HepG2 (cell line): Measurements from ENCODE around the gene ARHGEF40. TPM values are rescaled to one million over a fixed set of nuclear protein-coding genes. Genes with fewer than 3 reads are reported as not detected.

ENCODE experiments used
- ARNTL ChIP-seq: sonication (generic); formaldehyde crosslinking; IDR thresholded peaks from 2 replicates; pipeline ENCODE4 v1.4.0; 2020; ENCODE audit warnings: mild to moderate bottlenecking, missing genetic modification reagents
- DZIP1 ChIP-seq: sonication (generic); formaldehyde crosslinking; IDR thresholded peaks from 2 replicates; pipeline ENCODE4 v1.5.0; 2020; ENCODE audit warnings: mild to moderate bottlenecking, missing genetic modification reagents
- FOXK1 ChIP-seq: sonication (generic); formaldehyde crosslinking; IDR thresholded peaks from 2 replicates; pipeline ENCODE4 v1.4.0; 2020; ENCODE audit warnings: low read depth, missing genetic modification reagents, borderline replicate concordance
- GZF1 ChIP-seq: sonication (generic); formaldehyde crosslinking; IDR thresholded peaks from 2 replicates; pipeline ENCODE4 v1.5.1; 2020; ENCODE audit warnings: mild to moderate bottlenecking, missing genetic modification reagents
- HOXA3 ChIP-seq: sonication (generic); formaldehyde crosslinking; IDR thresholded peaks from 2 replicates; pipeline ENCODE4 v1.5.0; 2020; ENCODE audit warnings: missing genetic modification reagents
- KLF11 ChIP-seq: IDR thresholded peaks from 2 replicates; pipeline ENCODE4 v1.6.1; 2016; ENCODE audit warnings: missing compliant biosample characterization
- KLF15 ChIP-seq: sonication (generic); formaldehyde crosslinking; IDR thresholded peaks from 2 replicates; pipeline ENCODE4 v1.8.1; 2023; ENCODE audit warnings: borderline replicate concordance, mild to moderate bottlenecking, inconsistent platforms, missing genetic modification reagents, mixed read lengths
- KMT2A ChIP-seq: sonication (generic); formaldehyde crosslinking; IDR thresholded peaks from 2 replicates; pipeline ENCODE4 v1.4.0; 2020; ENCODE audit warnings: missing genetic modification reagents
- MTERF4 ChIP-seq: sonication (generic); formaldehyde crosslinking; IDR thresholded peaks from 2 replicates; pipeline ENCODE4 v1.8.0; 2023; ENCODE audit warnings: mild to moderate bottlenecking, missing genetic modification reagents
- RXRA ChIP-seq: sonication (generic); formaldehyde crosslinking; IDR thresholded peaks from 2 replicates; pipeline ENCODE4 v1.5.1; 2020; ENCODE audit warnings: missing genetic modification reagents
- SUZ12 ChIP-seq: fragments of 150-350 bp; IDR thresholded peaks from 2 replicates; pipeline ENCODE4 v1.6.1; 2014; ENCODE audit warnings: low read depth, low read length
- TGIF2 ChIP-seq: IDR thresholded peaks from 2 replicates; pipeline ENCODE4 v1.6.1; 2016; ENCODE audit warnings: control low read depth, missing compliant biosample characterization
- THAP7 ChIP-seq: sonication (generic); formaldehyde crosslinking; IDR thresholded peaks from 2 replicates; pipeline ENCODE4 v1.8.1; 2023; ENCODE audit warnings: mild to moderate bottlenecking, missing genetic modification reagents
- TP53 ChIP-seq: sonication (generic); formaldehyde crosslinking; conservative IDR thresholded peaks from 2 replicates; pipeline ENCODE4 v1.4.0; 2020; ENCODE audit warnings: missing genetic modification reagents
- ZNF260 ChIP-seq: sonication (generic); formaldehyde crosslinking; IDR thresholded peaks from 2 replicates; pipeline ENCODE4 v1.4.0; 2020; ENCODE audit warnings: missing genetic modification reagents, low read depth, mild to moderate bottlenecking, borderline replicate concordance
- ZNF563 ChIP-seq: sonication (generic); formaldehyde crosslinking; IDR thresholded peaks from 2 replicates; pipeline ENCODE4 v1.8.0; 2022; ENCODE audit warnings: mild to moderate bottlenecking, moderate library complexity, missing genetic modification reagents
- ZNF570 ChIP-seq: sonication (generic); formaldehyde crosslinking; IDR thresholded peaks from 2 replicates; pipeline ENCODE4 v1.4.0; 2020; ENCODE audit warnings: mild to moderate bottlenecking, missing genetic modification reagents, borderline replicate concordance
- ZNF639 ChIP-seq: conservative IDR thresholded peaks from 2 replicates; pipeline ENCODE4 v1.6.1; 2018; ENCODE audit warnings: missing genetic modification reagents
- ZNF891 ChIP-seq: sonication (generic); formaldehyde crosslinking; IDR thresholded peaks from 2 replicates; pipeline ENCODE4 v1.5.0; 2020; ENCODE audit warnings: mild to moderate bottlenecking, missing genetic modification reagents
- ZSCAN21 ChIP-seq: sonication (generic); formaldehyde crosslinking; IDR thresholded peaks from 2 replicates; pipeline ENCODE4 v1.8.0; 2022; ENCODE audit warnings: mild to moderate bottlenecking, missing genetic modification reagents, moderate library complexity, borderline replicate concordance
- polyA plus RNA-seq, 8 experiments: library from polyadenylated mRNA; depleted of rRNA in 3 of 8; stranded (reverse) in 7 of 8; unstranded in 1 of 8; fragments of >200 nt; fragmentation: Illumina TruSeq in 4 of 8; extraction: Trizol in 4 of 8; gene quantifications; 2 replicates each; pipeline versions ENCODE4 v1.2.1 to v1.2.3, GENCODE V29; 2011 to 2016; ENCODE audit warnings: low read depth in 4 of 8, missing spikeins in 1 of 8, mixed read lengths in 1 of 8; ENCODE audit not compliant: insufficient read depth in 1 of 8
- total RNA-seq, 5 experiments: library from RNA; depleted of rRNA; stranded (reverse); fragments of >200 nt; fragmentation: Illumina TruSeq; extraction: Trizol; gene quantifications; 2 replicates each; pipeline ENCODE4 v1.2.3, GENCODE V29; 2016; ENCODE audit warnings: low read depth in 1 of 5
- TF ChIP-seq, protein P1 (sequence below): sonication (generic); formaldehyde crosslinking; IDR thresholded peaks from 2 replicates; pipeline ENCODE4 v1.5.1; 2020; ENCODE audit warnings: missing genetic modification reagents, mild to moderate bottlenecking, borderline replicate concordance

The ARHGEF40 gene
- total and polyA plus RNA-seq, 2 of the 13 experiments (the other 11 are each of a cell fraction or from before 2014, with no cell fraction given): 28.1 to 78.1 TPM

GRCh38 chr14:21107283-21107800, 37.2 kb downstream of the ARHGEF40 start (continued):
- TF ChIP-seq, protein P1, sequence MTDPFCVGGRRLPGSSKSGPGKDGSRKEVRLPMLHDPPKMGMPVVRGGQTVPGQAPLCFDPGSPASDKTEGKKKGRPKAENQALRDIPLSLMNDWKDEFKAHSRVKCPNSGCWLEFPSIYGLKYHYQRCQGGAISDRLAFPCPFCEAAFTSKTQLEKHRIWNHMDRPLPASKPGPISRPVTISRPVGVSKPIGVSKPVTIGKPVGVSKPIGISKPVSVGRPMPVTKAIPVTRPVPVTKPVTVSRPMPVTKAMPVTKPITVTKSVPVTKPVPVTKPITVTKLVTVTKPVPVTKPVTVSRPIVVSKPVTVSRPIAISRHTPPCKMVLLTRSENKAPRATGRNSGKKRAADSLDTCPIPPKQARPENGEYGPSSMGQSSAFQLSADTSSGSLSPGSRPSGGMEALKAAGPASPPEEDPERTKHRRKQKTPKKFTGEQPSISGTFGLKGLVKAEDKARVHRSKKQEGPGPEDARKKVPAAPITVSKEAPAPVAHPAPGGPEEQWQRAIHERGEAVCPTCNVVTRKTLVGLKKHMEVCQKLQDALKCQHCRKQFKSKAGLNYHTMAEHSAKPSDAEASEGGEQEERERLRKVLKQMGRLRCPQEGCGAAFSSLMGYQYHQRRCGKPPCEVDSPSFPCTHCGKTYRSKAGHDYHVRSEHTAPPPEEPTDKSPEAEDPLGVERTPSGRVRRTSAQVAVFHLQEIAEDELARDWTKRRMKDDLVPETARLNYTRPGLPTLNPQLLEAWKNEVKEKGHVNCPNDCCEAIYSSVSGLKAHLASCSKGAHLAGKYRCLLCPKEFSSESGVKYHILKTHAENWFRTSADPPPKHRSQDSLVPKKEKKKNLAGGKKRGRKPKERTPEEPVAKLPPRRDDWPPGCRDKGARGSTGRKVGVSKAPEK: no peak
- TF ChIP-seq HOXA3 (peak; percentile 45), SUZ12 (no peak), ZNF563 (CRISPR knock-in tag) (no peak), ZNF639 (0 out of 2 replicates have a peak, but pooled peaks have one; percentile 37), THAP7 (CRISPR knock-in tag) (no peak), ZNF891 (CRISPR knock-in tag) (peak; percentile 93), TGIF2 (no peak), FOXK1 (CRISPR knock-in tag) (no peak), KLF15 (CRISPR knock-in tag) (no peak), KLF11 (peak; percentile 2; the same call in 1 of the 2 replicates), ZSCAN21 (CRISPR knock-in tag) (no peak), ZNF260 (CRISPR knock-in tag) (no peak), MTERF4 (CRISPR knock-in tag) (peak; percentile 53; the same call in 1 of the 2 replicates), GZF1 (CRISPR knock-in tag) (0 out of 2 replicates have a peak, but pooled peaks have one; percentile 6), ARNTL (CRISPR knock-in tag) (no peak), KMT2A (CRISPR knock-in tag) (0 out of 2 replicates have a peak, but pooled peaks have one; percentile 15), DZIP1 (CRISPR knock-in tag) (peak; percentile 44; the same call in 1 of the 2 replicates), ZNF570 (CRISPR knock-in tag) (no peak), TP53 (CRISPR knock-in tag) (no peak), RXRA (CRISPR knock-in tag) (peak; percentile 55)
